NT2/D1 (cell line): ENCODE data around the gene ARSB.

Experiments
- SUZ12 ChIP-seq: IDR thresholded peaks from 2 replicates; pipeline ENCODE4 v1.6.1; 2011; ENCODE audit not compliant: insufficient read length, insufficient read depth; ENCODE audit errors: extremely low read depth
- ZNF274 ChIP-seq: IDR thresholded peaks from 2 replicates; pipeline ENCODE4 v1.6.1; 2011; ENCODE audit warnings: mild to moderate bottlenecking, low read depth, low read length

GRCh38 chr5:78975035-78975434, 10.1 kb downstream of the ARSB start:
- TF ChIP-seq SUZ12 = no peak
- TF ChIP-seq ZNF274 = no peak
